ENCODE data around the gene PLAAT2.

PLAAT2 gene

DNA sequence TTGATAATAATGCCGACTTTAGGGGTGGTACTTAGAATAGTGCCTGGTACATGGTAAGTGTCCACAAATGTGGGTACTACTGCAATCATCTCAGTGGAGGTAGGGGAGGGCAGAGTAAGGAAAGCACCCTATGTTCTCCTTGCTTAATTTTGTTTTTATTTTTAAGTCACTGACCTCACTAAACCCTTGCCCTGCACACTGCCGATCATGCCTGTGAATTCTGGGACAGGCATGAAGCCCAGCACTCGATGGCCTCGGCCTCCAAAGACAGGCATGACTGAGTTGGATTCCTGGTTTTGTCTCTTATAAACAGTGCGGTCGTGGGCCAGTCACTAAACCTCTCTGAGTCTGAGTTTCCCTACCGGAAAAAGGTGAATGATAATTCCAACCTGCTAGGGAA lies 50.4 kb downstream of the PLAAT2 start:
- DNase-seq: no peak

DNA sequence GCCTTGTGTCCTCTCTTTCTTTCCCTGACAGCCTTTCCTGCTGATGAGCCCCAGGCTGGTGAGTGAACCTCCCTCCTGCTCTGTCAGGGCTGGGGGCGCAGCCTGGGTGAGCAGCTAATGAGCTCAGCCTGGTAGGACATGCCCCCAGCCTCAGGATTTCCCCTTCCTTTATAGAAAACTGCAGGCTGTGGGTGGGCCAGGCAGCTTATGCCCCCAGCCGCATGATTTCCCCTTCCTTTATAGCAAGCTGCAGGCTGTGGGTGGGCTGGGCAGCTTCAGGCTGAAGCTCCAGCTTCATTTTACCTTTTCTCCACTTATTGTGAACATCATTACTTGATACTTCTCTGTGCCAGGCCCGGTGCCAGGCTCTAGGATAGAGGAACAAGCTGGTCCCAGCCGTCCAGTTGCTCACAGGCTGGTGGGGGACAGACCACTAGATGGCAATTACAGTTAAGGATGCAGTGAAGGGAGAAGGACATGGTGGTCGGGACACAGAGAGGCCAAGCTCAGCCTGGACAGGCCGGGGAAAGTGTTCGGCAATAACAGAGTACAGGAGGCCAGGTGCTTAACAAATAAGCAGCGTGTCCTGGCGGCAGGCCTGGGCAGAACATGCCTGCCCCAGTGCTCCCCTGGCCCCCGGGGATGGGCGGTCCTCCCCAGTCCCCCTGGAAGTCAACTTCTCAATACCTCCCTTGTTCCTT lies 52.0 kb downstream of the PLAAT2 start:
- DNase-seq: no peak

DNA sequence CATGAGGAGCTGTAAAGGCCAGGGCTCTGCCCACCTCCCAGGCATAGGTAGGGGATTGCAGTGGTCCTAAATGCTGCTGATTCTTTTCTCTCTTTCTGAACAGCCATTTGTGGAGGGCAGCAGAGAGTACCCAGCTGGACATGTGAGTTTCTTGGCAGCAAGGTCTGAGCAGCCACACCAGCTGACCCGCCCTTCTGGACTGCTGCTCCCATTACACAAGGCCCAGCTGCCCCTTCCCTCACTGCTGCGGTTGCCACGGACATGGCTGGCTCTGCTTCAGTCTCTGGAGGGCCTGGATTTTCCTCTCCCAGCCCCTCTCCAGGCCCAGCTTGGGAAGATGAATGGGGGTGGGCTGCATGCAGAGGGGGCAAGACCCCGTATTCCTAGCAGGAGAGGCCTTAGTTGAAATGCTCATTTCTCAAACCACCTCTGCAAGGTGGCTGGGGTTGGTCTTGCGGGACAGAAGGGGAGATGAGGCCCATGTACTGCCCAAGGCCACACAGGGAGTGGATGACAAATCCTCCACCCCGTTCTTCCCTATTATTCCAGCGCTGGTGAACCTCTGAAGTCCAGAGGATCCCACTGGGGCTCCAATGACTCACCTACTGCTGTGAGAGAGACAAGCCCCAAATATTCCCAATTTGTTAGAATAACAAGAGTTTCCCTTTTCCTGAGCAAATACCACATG lies 52.7 kb downstream of the PLAAT2 start:
- no peak for DNase-seq

DNA sequence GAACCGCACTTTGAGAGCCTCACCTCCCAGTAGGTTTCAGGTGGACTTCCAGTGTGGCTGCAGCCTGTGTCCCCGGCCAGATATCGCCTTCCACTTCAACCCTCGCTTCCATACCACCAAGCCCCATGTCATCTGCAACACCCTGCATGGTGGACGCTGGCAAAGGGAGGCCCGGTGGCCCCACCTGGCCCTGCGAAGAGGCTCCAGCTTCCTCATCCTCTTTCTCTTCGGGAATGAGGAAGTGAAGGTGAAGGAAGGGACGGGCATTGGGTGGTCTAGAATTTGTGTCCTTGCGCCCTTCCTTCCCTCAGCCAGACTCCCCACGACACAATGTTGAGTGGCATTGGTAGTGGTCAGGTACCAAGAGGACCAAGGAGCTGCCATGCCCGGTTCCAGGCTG lies 54.4 kb downstream of the PLAAT2 start:
- DNase-seq: no peak

DNA sequence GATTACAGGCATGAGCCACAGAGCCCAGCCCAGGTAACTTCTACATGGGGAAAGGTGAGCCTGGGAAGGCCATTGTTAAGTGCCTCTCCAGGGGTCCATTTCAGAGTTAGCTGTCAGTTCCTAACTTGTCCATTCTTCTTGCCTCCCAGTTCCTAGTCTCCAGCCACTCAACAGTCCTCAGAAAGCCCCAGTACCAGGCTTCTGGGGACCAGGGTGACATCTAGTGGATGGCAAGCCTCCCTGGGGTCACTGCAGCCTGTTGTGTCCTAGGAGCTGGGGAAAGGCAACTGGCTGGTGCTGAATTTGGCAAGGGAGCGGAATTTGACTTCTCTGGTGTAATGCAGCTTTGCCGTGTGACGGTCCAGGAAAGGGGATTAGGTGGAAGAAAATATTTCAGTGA lies 55.2 kb downstream of the PLAAT2 start:
- no peak for DNase-seq

DNA sequence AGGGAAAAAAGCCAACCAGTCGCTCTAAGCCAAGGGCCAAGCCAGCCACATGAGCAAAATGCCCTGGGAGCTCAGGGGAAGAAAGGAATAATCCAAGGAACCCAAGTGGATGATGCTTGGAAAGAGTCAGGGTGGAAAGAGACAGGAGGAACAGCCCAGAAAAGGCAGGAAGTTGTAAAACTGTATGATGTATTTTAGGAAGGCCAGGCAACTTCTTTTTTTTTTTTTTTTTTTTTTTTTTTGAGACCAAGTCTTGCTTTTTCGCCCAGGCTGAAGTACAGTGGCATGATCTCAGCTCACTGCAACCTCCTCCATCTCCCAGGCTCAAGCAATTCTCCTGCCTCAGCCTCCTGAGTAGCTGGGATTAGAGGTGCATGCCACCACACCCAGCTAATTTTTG lies 55.7 kb downstream of the PLAAT2 start:
- no peak for DNase-seq

DNA sequence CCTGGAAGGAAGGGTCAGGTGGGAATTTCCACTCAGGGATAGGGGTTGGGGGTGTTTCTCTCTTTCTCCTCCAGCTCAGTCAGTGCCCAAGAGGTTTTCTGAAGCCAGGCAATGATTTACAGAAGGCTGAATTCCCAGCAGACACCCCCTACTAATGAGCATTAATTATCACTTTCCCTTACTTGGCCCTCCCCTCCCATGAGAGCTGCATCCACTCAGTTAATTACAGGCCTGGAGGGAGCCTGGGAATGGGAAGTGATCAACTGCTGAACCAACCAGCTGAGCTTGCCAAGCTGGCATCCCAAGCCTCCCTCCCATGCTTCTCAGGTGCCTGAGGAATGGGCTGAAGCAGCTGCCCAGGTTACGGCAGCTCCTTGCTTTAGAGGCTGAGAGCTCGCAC lies 56.3 kb downstream of the PLAAT2 start:
- no peak for DNase-seq

DNA sequence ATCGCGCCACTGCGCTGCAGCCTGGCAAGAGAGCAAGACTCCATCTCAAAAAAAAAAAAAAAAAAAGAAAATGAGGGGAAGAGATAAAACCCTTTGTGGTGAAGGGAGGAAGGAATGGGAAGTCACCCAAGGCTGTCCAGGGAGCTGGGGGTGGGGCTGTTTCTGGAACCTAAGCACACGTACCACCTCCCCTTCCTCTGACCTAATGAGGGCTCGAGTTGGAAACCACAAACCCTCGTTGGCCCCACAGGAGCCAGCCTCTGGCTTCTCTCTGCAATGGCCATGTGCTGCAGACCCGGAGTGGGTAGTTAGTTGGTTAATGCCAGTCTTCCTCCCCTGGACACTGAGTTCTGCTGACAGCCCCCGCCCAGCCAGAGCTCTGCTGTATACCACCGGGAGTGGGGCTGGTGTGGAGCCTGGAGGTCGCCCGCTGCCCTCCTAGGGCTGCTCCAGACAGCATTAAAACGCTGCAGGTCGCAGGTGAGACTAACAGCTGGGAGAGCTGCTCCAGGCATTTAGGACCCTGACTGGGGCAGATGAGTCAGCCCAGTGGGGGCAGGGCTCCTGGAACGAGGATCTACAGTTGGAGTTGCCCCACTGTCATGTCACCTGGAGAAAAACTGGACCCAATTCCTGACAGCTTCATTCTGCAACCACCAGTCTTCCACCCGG lies 57.2 kb downstream of the PLAAT2 start, which contains the start of gene LGALS12:
LGALS12 (plus strand) TSS at position 228 of the 672 bp plus-strand sequence; CDS start at position 603, 375 bp downstream.
- no peak for DNase-seq

DNA sequence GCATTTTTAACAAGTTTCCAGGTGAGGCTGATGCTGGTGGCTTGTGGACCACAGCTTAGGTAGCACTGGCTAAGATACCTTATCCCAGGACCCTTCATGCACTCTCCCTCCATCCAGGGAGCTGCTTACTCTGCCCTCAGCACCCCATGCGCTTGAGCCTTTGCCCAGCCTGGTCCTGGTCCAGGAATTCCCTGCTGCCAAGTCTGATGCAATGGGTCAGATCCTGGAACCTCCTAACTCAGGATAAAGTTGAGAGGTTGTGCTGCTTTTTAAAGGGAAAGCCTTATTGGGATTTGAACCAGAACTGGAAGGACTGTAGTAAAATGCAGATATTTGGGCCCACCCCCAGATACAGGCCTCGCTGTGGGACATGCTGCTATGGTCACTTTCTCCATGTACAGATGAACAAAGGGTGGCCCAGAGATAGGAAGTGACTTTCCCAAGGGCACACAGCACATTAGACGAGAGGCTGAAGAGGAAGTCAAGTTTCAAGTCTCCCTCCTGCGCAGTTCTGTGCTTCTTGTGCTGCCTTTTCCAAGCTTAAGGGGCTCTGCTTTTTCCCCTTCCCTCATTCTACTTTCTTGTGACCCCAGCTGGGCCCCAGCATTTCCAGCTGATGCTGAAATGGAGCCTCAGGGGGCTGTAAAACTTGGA lies 58.1 kb downstream of the PLAAT2 start:
- no peak for DNase-seq

DNA sequence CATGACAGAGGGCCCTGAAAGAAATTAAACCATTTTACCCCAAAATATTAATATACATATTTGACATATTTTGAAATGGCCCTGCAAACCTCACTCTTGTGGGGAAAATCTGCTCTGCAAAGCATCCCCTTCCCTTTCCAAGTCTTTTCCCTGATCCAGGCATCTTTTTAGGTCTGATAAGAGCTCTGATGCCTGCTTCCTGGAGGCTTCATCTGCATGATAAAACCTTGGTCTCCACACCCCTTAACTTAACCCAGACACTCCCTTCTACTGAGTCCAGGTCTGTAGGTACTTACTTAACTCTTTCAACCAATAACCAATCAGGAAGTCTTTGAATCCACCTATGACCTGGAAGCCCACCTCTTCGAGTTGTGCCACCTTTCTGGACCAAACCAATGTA lies 59.1 kb downstream of the PLAAT2 start:
- DNase-seq: no peak

DNA sequence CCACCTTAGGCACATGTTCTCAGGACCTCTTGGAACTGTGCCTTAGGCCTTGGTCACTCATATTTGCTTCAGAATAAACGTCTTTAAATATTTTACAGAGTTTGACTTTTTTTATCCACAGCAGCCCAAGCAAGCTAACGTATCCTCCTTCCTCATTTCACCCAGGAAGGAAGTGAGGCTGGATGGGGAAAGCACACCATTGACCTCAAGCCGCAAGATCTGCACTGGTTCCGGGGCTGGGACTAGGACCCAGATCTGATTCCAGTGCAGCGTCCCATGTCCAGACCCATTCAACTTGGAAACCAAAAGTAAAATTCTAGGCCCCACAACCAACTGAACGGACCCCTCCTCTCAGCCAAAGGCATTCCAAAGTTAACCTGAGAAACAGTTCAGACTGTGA lies 59.7 kb downstream of the PLAAT2 start:
- DNase-seq: no peak

All from NK-92 treated with Interleukin-12 subunit alpha and Interleukin-12 subunit beta, amount 100 ng/mL, for 24 hours (cell line).